ENCODE data around the gene ZDHHC7.

Gene ZDHHC7

DNA sequence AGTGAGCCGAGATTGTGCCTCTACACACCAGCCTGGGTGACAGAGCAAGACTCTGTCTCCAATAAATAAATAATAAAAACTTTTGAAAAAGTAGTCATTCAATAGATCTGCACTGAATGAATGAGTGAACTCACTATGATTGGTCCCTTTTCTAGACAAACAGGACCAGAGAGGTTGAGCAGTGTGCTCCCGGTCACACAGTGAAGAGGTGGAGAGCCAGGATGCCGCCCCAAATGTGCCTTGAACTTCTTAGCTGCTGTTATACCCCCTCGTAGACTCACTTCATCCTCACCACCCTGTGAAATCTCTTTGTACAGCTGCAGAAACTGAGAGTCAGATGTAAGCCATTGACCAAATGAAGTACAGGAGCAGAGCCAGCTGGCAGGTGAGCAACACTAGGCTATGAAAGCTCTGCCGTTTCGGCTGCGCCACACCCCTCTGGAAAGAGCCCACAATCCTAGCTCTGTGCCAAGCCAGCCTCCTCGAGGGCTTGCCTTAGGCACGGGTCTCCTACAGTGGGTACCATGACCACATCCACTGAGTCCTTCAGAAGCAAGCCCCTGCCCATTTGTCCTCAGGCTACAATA, 8.4 kb upstream of the ZDHHC7 start:
- TF ChIP-seq, protein P1, sequence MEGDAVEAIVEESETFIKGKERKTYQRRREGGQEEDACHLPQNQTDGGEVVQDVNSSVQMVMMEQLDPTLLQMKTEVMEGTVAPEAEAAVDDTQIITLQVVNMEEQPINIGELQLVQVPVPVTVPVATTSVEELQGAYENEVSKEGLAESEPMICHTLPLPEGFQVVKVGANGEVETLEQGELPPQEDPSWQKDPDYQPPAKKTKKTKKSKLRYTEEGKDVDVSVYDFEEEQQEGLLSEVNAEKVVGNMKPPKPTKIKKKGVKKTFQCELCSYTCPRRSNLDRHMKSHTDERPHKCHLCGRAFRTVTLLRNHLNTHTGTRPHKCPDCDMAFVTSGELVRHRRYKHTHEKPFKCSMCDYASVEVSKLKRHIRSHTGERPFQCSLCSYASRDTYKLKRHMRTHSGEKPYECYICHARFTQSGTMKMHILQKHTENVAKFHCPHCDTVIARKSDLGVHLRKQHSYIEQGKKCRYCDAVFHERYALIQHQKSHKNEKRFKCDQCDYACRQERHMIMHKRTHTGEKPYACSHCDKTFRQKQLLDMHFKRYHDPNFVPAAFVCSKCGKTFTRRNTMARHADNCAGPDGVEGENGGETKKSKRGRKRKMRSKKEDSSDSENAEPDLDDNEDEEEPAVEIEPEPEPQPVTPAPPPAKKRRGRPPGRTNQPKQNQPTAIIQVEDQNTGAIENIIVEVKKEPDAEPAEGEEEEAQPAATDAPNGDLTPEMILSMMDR (IDR thresholded peaks at IDR 0.05), result no peak

GRCh38 chr16:85018529-85019236, 7.3 kb upstream of the ZDHHC7 start:
- TF ChIP-seq, protein P1 (IDR thresholded peaks at IDR 0.05), result no peak

- TF ChIP-seq, protein P1 (IDR thresholded peaks at IDR 0.05), result no peak
Measured at GRCh38 chr16:85017633-85018032, 6.3 kb upstream of the ZDHHC7 start.

DNA sequence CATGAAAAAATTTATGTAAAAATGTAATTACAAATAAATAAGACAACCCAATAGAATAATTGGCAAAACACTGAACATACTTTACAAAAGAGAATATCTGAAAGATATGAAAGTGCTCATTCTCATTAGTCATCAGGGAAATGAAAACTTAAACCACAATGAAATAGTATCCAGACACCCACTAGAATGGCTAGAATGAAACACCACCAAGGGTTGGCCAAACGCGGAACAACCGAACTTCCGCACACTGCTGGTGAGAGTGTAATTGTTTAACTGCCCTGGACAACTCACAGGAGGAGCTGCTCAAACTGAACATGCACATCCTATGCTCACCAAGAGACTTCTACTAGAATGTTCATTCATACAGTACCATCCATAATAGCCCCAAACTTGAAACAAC, 5.8 kb upstream of the ZDHHC7 start:
- TF ChIP-seq, protein P1 (IDR thresholded peaks at IDR 0.05), result no peak

- TF ChIP-seq, protein P1 (IDR thresholded peaks at IDR 0.05), result no peak
Measured at GRCh38 chr16:85015481-85016187, 4.3 kb upstream of the ZDHHC7 start.

- TF ChIP-seq, protein P1 (IDR thresholded peaks at IDR 0.05), result no peak
Measured at GRCh38 chr16:85014311-85014710, 3.0 kb upstream of the ZDHHC7 start.

DNA sequence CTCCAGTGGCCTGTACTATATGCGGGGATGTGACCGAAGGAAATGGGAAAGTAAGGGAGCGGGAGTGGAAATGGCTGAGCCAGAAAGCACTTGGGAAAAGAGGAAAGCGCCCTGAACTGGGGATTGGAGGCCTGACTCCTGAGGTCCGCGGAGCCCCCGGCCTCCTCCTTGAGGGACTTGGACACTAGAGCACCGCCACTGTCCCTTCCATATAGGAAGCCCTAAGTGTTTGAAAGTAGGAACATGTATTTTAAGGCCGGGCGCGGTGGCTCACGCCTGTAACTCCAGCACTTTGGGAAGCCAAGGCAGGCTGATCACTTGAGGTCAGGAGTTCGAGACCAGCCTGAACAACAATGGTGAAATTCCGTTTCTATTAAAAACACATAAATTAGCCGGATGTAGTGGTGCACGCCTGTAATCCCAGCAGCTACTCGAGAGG, 530 bp upstream of the ZDHHC7 start:
- TF ChIP-seq, protein P1 (IDR thresholded peaks at IDR 0.05), result no peak
